ENCODE measurements around the gene ATP8B4. TPM values are rescaled to one million over a fixed set of nuclear protein-coding genes. Genes with fewer than 3 reads are reported as not detected.

Gene ATP8B4
- total and polyA plus RNA-seq, 10 of the 15 experiments (the other 5 are each of a cell fraction or from before 2014, with no cell fraction given), result 0.02 to 0.94 (median 0.19) TPM

GRCh38 chr15:49830391-49830790, 288.6 kb downstream of the ATP8B4 start:
- Histone ChIP-seq H3K9ac (ENCODE audit: control insufficient read depth, insufficient read depth, low read length) (no peak overlapping the region), H3K36me3 (ENCODE audit: control insufficient read depth in 2 of 2, insufficient read depth in 2 of 2, low read length in 1 of 2) (no peaks in the 10 kb centered on the region), H3K4me1 (ENCODE audit: control insufficient read depth, insufficient read depth, low read length) (no peaks in the 10 kb centered on the region), H2AFZ (ENCODE audit: control insufficient read depth, low read depth, low read length) (no peak overlapping the region), H3K27ac (ENCODE audit: control insufficient read depth, insufficient read depth) (no peak overlapping the region), H3K4me3 (no peak overlapping the region), H3K79me2 (ENCODE audit: control insufficient read depth, insufficient read depth, low read length) (no peaks in the 10 kb centered on the region), H3K9me3 (replicated peaks; ENCODE audit: control insufficient read depth, insufficient read depth, low read length) (no peaks in the 10 kb centered on the region), H3K27me3 (replicated peaks in 1 of 2; ENCODE audit: control insufficient read depth in 2 of 2, insufficient read depth in 2 of 2, low read length in 1 of 2) (no peaks in the 10 kb centered on the region), H3K4me2 (ENCODE audit: control insufficient read depth, insufficient read depth) (no peak overlapping the region), H4K20me1 (ENCODE audit: control insufficient read depth, insufficient read depth) (no peaks in the 10 kb centered on the region)
- FAIRE-seq (no peak), ATAC-seq (no peak), DNase-seq (ENCODE audit: low read depth, low spot score) (no peak)
- 34% methylated on average over 3 of the region's 3 CpGs for WGBS (ENCODE audit: insufficient coverage, insufficient replicate concordance, low lambda C conversion rate, missing lambda C conversion rate)
- ChIA-PET POLR2A (no interaction called here), SMC1A (ENCODE audit: uncharacterized antibody, unreplicated experiment) (no interaction called here), RAD21 (ENCODE audit: unreplicated experiment) (no interaction called here), CTCF (interaction anchor here (1.5 kb wide), 1 partner anchor 11 kb away, joined by 3 read pairs; no protein-coding TSS in a partner anchor)
- no TSS peak for BruUV-seq (replicated peaks)
- TF ChIP-seq ZNF687 (IDR thresholded peaks at IDR 0.05) (no peak), NR2C1 (IDR thresholded peaks at IDR 0.05) (no peak), CEBPZ (IDR thresholded peaks at IDR 0.05; ENCODE audit: low read depth, low read length) (no peak), SMC3 (IDR thresholded peaks at IDR 0.05; ENCODE audit: borderline replicate concordance, low read length) (no peak), ZNF24 (IDR thresholded peaks at IDR 0.05) (no peak), CHD4 (IDR thresholded peaks at IDR 0.05) (no peak), HDGF (IDR thresholded peaks at IDR 0.05) (no peak), CBX3 (IDR thresholded peaks at IDR 0.05; ENCODE audit: borderline replicate concordance, low read depth) (no peak), NRF1 (conservative IDR thresholded peaks at IDR 0.05; ENCODE audit: low read depth, low read length) (no peak), NBN (IDR thresholded peaks at IDR 0.05) (no peak), ZNF217 (IDR thresholded peaks at IDR 0.05) (no peak), PRDM15 (CRISPR knock-in tag; IDR thresholded peaks at IDR 0.05) (no peak), RB1 (IDR thresholded peaks at IDR 0.05; ENCODE audit: borderline replicate concordance) (no peak), EZH2 (IDR thresholded peaks at IDR 0.05; ENCODE audit: borderline replicate concordance, control insufficient read depth, low read depth, low read length) (no peak)
- in situ Hi-C loops (cut with MboI), result no loop called here
- intact Hi-C loops (cut with micrococcal nuclease; ENCODE audit: unreplicated experiment), result no loop called here

Measured in GM12878 (cell line).